HepG2 (cell line): ENCODE results near the gene TSGA10IP. TPM values are rescaled to one million over a fixed set of nuclear protein-coding genes. Genes with fewer than 3 reads are reported as not detected.

Experiments
- CAMTA2 ChIP-seq: sonication (generic); formaldehyde crosslinking; IDR thresholded peaks from 2 replicates; pipeline ENCODE4 v1.4.0; 2020; ENCODE audit warnings: mild to moderate bottlenecking, missing genetic modification reagents, borderline replicate concordance
- CBX1 ChIP-seq: IDR thresholded peaks from one replicate; pipeline ENCODE4 v1.6.1; 2016; ENCODE audit warnings: antibody characterized with exemption, low read depth
- DDIT3 ChIP-seq: sonication (generic); formaldehyde crosslinking; IDR thresholded peaks from 2 replicates; pipeline ENCODE4 v1.4.0; 2020; ENCODE audit warnings: mild to moderate bottlenecking, missing genetic modification reagents
- DMTF1 ChIP-seq: sonication (generic); formaldehyde crosslinking; IDR thresholded peaks from 2 replicates; pipeline ENCODE4 v1.4.0; 2020; ENCODE audit warnings: mild to moderate bottlenecking, missing genetic modification reagents
- DPF2 ChIP-seq: sonication (generic); formaldehyde crosslinking; IDR thresholded peaks from 2 replicates; pipeline ENCODE4 v1.4.0; 2020; ENCODE audit warnings: mild to moderate bottlenecking, low read depth, missing genetic modification reagents, borderline replicate concordance
- EEA1 ChIP-seq: sonication (generic); formaldehyde crosslinking; IDR thresholded peaks from 2 replicates; pipeline ENCODE4 v1.5.1; 2020; ENCODE audit warnings: mild to moderate bottlenecking, missing genetic modification reagents, borderline replicate concordance
- GABPA ChIP-seq, 2 experiments: IDR thresholded peaks; 2 replicates each; pipeline ENCODE4 v1.6.1; 2011 to 2016; ENCODE audit warnings: low read depth in 2 of 2, low read length in 1 of 2, missing biosample characterization in 1 of 2, missing genetic modification characterization in 1 of 2
- IKZF4 ChIP-seq: sonication (generic); formaldehyde crosslinking; IDR thresholded peaks from 2 replicates; pipeline ENCODE4 v1.5.1; 2020; ENCODE audit warnings: borderline replicate concordance, mild to moderate bottlenecking, low read depth, missing genetic modification reagents; ENCODE audit errors: not compliant biosample characterization
- MAZ ChIP-seq, 2 experiments: sonication (generic) in 1 of 2; formaldehyde crosslinking in 1 of 2; IDR thresholded peaks; 2 replicates each; pipeline versions ENCODE4 v1.5.0 to v1.6.1; 2012 to 2020; ENCODE audit warnings: low read depth in 2 of 2, mild to moderate bottlenecking in 2 of 2, borderline replicate concordance in 1 of 2, improper control_type of control experiment in 1 of 2, low read length in 1 of 2, missing genetic modification reagents in 1 of 2, moderate library complexity in 1 of 2
- MLLT10 ChIP-seq: sonication (generic); formaldehyde crosslinking; IDR thresholded peaks from 2 replicates; pipeline ENCODE4 v1.4.0; 2020; ENCODE audit warnings: missing genetic modification reagents
- NBN ChIP-seq: fragments of 450-650 bp; conservative IDR thresholded peaks from 2 replicates; pipeline ENCODE4 v1.6.1; 2017
- NFRKB ChIP-seq: fragments of 450-650 bp; IDR thresholded peaks from 2 replicates; pipeline ENCODE4 v1.6.1; 2017
- NFYB ChIP-seq: sonication (generic); formaldehyde crosslinking; IDR thresholded peaks from 2 replicates; pipeline ENCODE4 v1.4.0; 2020; ENCODE audit warnings: missing genetic modification reagents
- NR0B2 ChIP-seq: sonication (generic); formaldehyde crosslinking; IDR thresholded peaks from 2 replicates; pipeline ENCODE4 v1.4.0; 2020; ENCODE audit warnings: mild to moderate bottlenecking, missing genetic modification reagents
- PRDM10 ChIP-seq: sonication (generic); formaldehyde crosslinking; IDR thresholded peaks from 2 replicates; pipeline ENCODE4 v1.4.0; 2020; ENCODE audit warnings: low read depth, missing genetic modification reagents
- SP4 ChIP-seq: sonication (generic); formaldehyde crosslinking; IDR thresholded peaks from 2 replicates; pipeline ENCODE4 v1.8.1; 2023; ENCODE audit warnings: mild to moderate bottlenecking, missing genetic modification reagents
- ZNF33A ChIP-seq: sonication (generic); formaldehyde crosslinking; IDR thresholded peaks from 2 replicates; pipeline ENCODE4 v1.5.1; 2020; ENCODE audit warnings: missing genetic modification reagents, mild to moderate bottlenecking, moderate library complexity, borderline replicate concordance
- ZNF639 ChIP-seq: conservative IDR thresholded peaks from 2 replicates; pipeline ENCODE4 v1.6.1; 2018; ENCODE audit warnings: missing genetic modification reagents
- ZNF773 ChIP-seq: sonication (generic); formaldehyde crosslinking; IDR thresholded peaks from 2 replicates; pipeline ENCODE4 v1.4.0; 2020; ENCODE audit warnings: missing genetic modification reagents, borderline replicate concordance
- ZNF777 ChIP-seq: sonication (generic); formaldehyde crosslinking; IDR thresholded peaks from 2 replicates; pipeline ENCODE4 v1.4.0; 2020; ENCODE audit warnings: missing genetic modification reagents
- polyA plus RNA-seq, 8 experiments: library from polyadenylated mRNA; depleted of rRNA in 3 of 8; stranded (reverse) in 7 of 8; unstranded in 1 of 8; fragments of >200 nt; fragmentation: Illumina TruSeq in 4 of 8; extraction: Trizol in 4 of 8; gene quantifications; 2 replicates each; pipeline versions ENCODE4 v1.2.1 to v1.2.3, GENCODE V29; 2011 to 2016; ENCODE audit warnings: low read depth in 4 of 8, missing spikeins in 1 of 8, mixed read lengths in 1 of 8; ENCODE audit not compliant: insufficient read depth in 1 of 8
- total RNA-seq, 5 experiments: library from RNA; depleted of rRNA; stranded (reverse); fragments of >200 nt; fragmentation: Illumina TruSeq; extraction: Trizol; gene quantifications; 2 replicates each; pipeline ENCODE4 v1.2.3, GENCODE V29; 2016; ENCODE audit warnings: low read depth in 1 of 5

Gene TSGA10IP
- total and polyA plus RNA-seq, 2 of the 13 experiments (the other 11 are each of a cell fraction or from before 2014, with no cell fraction given): not detected

- no peak for TF ChIP-seq NBN
- TF ChIP-seq EEA1: no peak
- peak; percentile 71; the same call in 1 of the 2 replicates for TF ChIP-seq SP4 (CRISPR knock-in tag)
- peak; percentile 79; the same call in 1 of the 2 replicates for TF ChIP-seq PRDM10 (CRISPR knock-in tag)
- TF ChIP-seq NR0B2 (CRISPR knock-in tag): peak; percentile 40; the same call in 1 of the 2 replicates
- no peak for TF ChIP-seq DPF2
- TF ChIP-seq NFRKB: no peak
- no peak for TF ChIP-seq CBX1
- TF ChIP-seq DDIT3 (CRISPR knock-in tag): no peak
- peak; percentile 26; the same call in 1 of the 2 replicates for TF ChIP-seq CAMTA2
- no peak for TF ChIP-seq IKZF4 (CRISPR knock-in tag)
- no peak for TF ChIP-seq GABPA (IDR thresholded peaks at IDR 0.05; ENCODE audit: low read depth, low read length)
- TF ChIP-seq GABPA (CRISPR knock-in tag; IDR thresholded peaks at IDR 0.05; ENCODE audit: low read depth): no peak
- TF ChIP-seq DMTF1 (CRISPR knock-in tag): no peak
- TF ChIP-seq MLLT10 (CRISPR knock-in tag): no peak
- TF ChIP-seq MAZ (IDR thresholded peaks at IDR 0.05; ENCODE audit: borderline replicate concordance, low read depth, low read length): peak; percentile 23; the same call in 1 of the 2 replicates
- peak; percentile 72; the same call in 1 of the 2 replicates for TF ChIP-seq MAZ (CRISPR knock-in tag; IDR thresholded peaks at IDR 0.05; ENCODE audit: low read depth)
- peak; percentile 94 for TF ChIP-seq ZNF777 (CRISPR knock-in tag)
- TF ChIP-seq ZNF773 (CRISPR knock-in tag): peak; percentile 54; the same call in 1 of the 2 replicates
- TF ChIP-seq ZNF639 (CRISPR knock-in tag): no peak
- TF ChIP-seq NFYB (CRISPR knock-in tag): no peak
- TF ChIP-seq ZNF33A: peak; percentile 69; the same call in 1 of the 2 replicates
These were observed 45.7 kb upstream of the TSGA10IP start (continued) for GRCh38 chr11:65899356-65900124.
